Measurements from ENCODE around the gene DGKD.

Gene DGKD

GRCh38 chr2:233449081-233449901 is 95.0 kb downstream of the DGKD start:
- no peak for DNase-seq

GRCh38 chr2:233449921-233450863 is 95.9 kb downstream of the DGKD start:
- DNase-seq = no peak

- DNase-seq = no peak
These were observed 96.7 kb downstream of the DGKD start for GRCh38 chr2:233450864-233451575.

- DNase-seq = no peak
These were observed 97.7 kb downstream of the DGKD start for GRCh38 chr2:233451950-233452349.

- DNase-seq = no peak
These were observed 99.0 kb downstream of the DGKD start for GRCh38 chr2:233453111-233453915.

- DNase-seq = no peak
These were observed 99.6 kb downstream of the DGKD start for GRCh38 chr2:233453916-233454315.

- no peak for DNase-seq
These were observed 100.7 kb downstream of the DGKD start for GRCh38 chr2:233455006-233455405.

GRCh38 chr2:233455491-233455890 is 101.2 kb downstream of the DGKD start:
- no peak for DNase-seq

GRCh38 chr2:233456111-233456510 is 101.8 kb downstream of the DGKD start:
- DNase-seq = no peak

GRCh38 chr2:233456934-233457333 is 102.6 kb downstream of the DGKD start:
- no peak for DNase-seq

GRCh38 chr2:233457356-233457755 is 103.1 kb downstream of the DGKD start:
- no peak for DNase-seq

- DNase-seq = no peak
These were observed 103.8 kb downstream of the DGKD start for GRCh38 chr2:233458031-233458610.

- no peak for DNase-seq
These were observed 104.5 kb downstream of the DGKD start for GRCh38 chr2:233458826-233459225.

GRCh38 chr2:233459426-233459825 is 105.1 kb downstream of the DGKD start:
- DNase-seq = no peak

GRCh38 chr2:233460726-233461441 is 106.6 kb downstream of the DGKD start:
- DNase-seq = no peak

- no peak for DNase-seq
These were observed 107.2 kb downstream of the DGKD start for GRCh38 chr2:233461481-233461891.

- DNase-seq = no peak
These were observed 108.0 kb downstream of the DGKD start for GRCh38 chr2:233462202-233462785.

GRCh38 chr2:233462826-233463470 is 108.7 kb downstream of the DGKD start:
- DNase-seq = no peak

- DNase-seq = no peak
These were observed 109.3 kb downstream of the DGKD start for GRCh38 chr2:233463586-233463985.

- no peak for DNase-seq
These were observed 109.8 kb downstream of the DGKD start for GRCh38 chr2:233464056-233464455.
